Fibroblast of skin of left quadriceps (primary cell): ENCODE measurements around the gene SLC22A31.
"Not testable (repeated sequence)": the region's sequence is repeated elsewhere in the genome, so short reads cannot be mapped to it uniquely, and the experiment has no call there.

Experiments
- DNase-seq, 2 experiments: peaks; one replicate each; pipeline ENCODE4 v3.0.0-alpha.2; 2013; ENCODE audit warnings: low read depth in 2 of 2

The SLC22A31 gene

GRCh38 chr16:89178453-89179147, 21.7 kb downstream of the SLC22A31 start:
- DNase-seq: no peak

- DNase-seq: no peak
Measured at GRCh38 chr16:89177501-89177900, 22.8 kb downstream of the SLC22A31 start.

GRCh38 chr16:89176717-89177116, 23.6 kb downstream of the SLC22A31 start:
- no peak for DNase-seq

- DNase-seq: no peak
Measured at GRCh38 chr16:89176147-89176690, 24.1 kb downstream of the SLC22A31 start.

GRCh38 chr16:89175280-89176146, 24.8 kb downstream of the SLC22A31 start:
- no peak for DNase-seq

GRCh38 chr16:89174877-89175276, 25.5 kb downstream of the SLC22A31 start:
- DNase-seq: no peak

GRCh38 chr16:89174055-89174827, 26.1 kb downstream of the SLC22A31 start:
- DNase-seq: no peak

GRCh38 chr16:89173174-89173921, 27.0 kb downstream of the SLC22A31 start:
- DNase-seq: no peak

- no peak for DNase-seq
Measured at GRCh38 chr16:89172528-89173173, 27.7 kb downstream of the SLC22A31 start.

- DNase-seq: no peak
Measured at GRCh38 chr16:89172171-89172527, 28.2 kb downstream of the SLC22A31 start.

- peak; percentile 32 to 37 for DNase-seq
Measured at GRCh38 chr16:89171216-89172170, 28.8 kb downstream of the SLC22A31 start, which contains the start of gene CDH15. TSS of gene CDH15 (plus strand) at chr16:89171748. CDS start at chr16:89171832, 84 bp downstream.

GRCh38 chr16:89170346-89171215, 29.8 kb downstream of the SLC22A31 start:
- no peak for DNase-seq

GRCh38 chr16:89169778-89170177, 30.6 kb downstream of the SLC22A31 start:
- no peak for DNase-seq

GRCh38 chr16:89168381-89169189, 31.8 kb downstream of the SLC22A31 start:
- no peak for DNase-seq

- peak; percentile 25 for DNase-seq
Measured at GRCh38 chr16:89167425-89167941, 32.9 kb downstream of the SLC22A31 start.

GRCh38 chr16:89166696-89167424, 33.5 kb downstream of the SLC22A31 start:
- no peak for DNase-seq

- DNase-seq: not testable (repeated sequence)
Measured at GRCh38 chr16:89165681-89165979, 34.7 kb downstream of the SLC22A31 start.
